ENCODE measurements around the gene PDZD2. TPM values are rescaled to one million over a fixed set of nuclear protein-coding genes. Genes with fewer than 3 reads are reported as not detected.

Gene PDZD2
- total RNA-seq, 2 experiments from 2014 or later: 1.3 to 1.8 TPM

- Histone ChIP-seq H3K27ac (ENCODE audit: low read depth in 1 of 2, low read length in 2 of 2) (no peak overlapping the region), H3K27me3 (ENCODE audit: control insufficient read depth in 1 of 2, insufficient read depth in 2 of 2, low read length in 2 of 2) (peaks cover 0 to 5% of the 10 kb centered on the region in 2 experiments), H3K4me1 (ENCODE audit: insufficient read depth, low read length) (no peaks in the 10 kb centered on the region), H3K9me3 (ENCODE audit: control insufficient read depth in 1 of 2, insufficient read depth in 1 of 2, low read length in 2 of 2) (no peaks in the 10 kb centered on the region), H3K4me3 (ENCODE audit: low read length) (no peak overlapping the region), H3K36me3 (ENCODE audit: insufficient read depth, low read length) (no peaks in the 10 kb centered on the region)
- Mint-ChIP-seq H3K36me3 (ENCODE audit: low read depth) (no peaks in the 10 kb centered on the region), H3K4me1 (ENCODE audit: low read depth) (no peaks in the 10 kb centered on the region), H3K27me3 (peaks cover 24% of the 10 kb centered on the region), H3K9me3 (no peaks in the 10 kb centered on the region), H3K27ac (no peak overlapping the region), H3K4me3 (no peak overlapping the region)
- intact Hi-C loops (cut with DNase I, micrococcal nuclease): no loop called here
- no peak for TF ChIP-seq CTCF (IDR thresholded peaks at IDR 0.05)
- DNase-seq: no peak
- no peak for ATAC-seq (ENCODE audit: poor library complexity)
- POLR2A ChIA-PET: no interaction called here
- CTCF ChIA-PET: no interaction called here
Measured at GRCh38 chr5:31655491-31655890, 16.6 kb downstream of the PDZD2 start.

- H3K27me3 ChIP-seq (ENCODE audit: control insufficient read depth in 1 of 2, insufficient read depth in 2 of 2, low read length in 2 of 2): peaks cover 0 to 5% of the 10 kb centered on the region in 2 experiments
- DNase-seq: no peak
- ChIA-PET CTCF (no interaction called here), POLR2A (no interaction called here)
- Mint-ChIP-seq H3K9me3 (no peaks in the 10 kb centered on the region), H3K36me3 (ENCODE audit: low read depth) (no peaks in the 10 kb centered on the region), H3K4me3 (no peak overlapping the region), H3K27me3 (peaks cover 24% of the 10 kb centered on the region), H3K27ac (no peak overlapping the region), H3K4me1 (ENCODE audit: low read depth) (no peaks in the 10 kb centered on the region)
- H3K4me1 ChIP-seq (ENCODE audit: insufficient read depth, low read length): no peaks in the 10 kb centered on the region
- H3K27ac ChIP-seq (ENCODE audit: low read depth in 1 of 2, low read length in 2 of 2): no peak overlapping the region
- no peak for TF ChIP-seq CTCF (IDR thresholded peaks at IDR 0.05)
- H3K9me3 ChIP-seq (ENCODE audit: control insufficient read depth in 1 of 2, insufficient read depth in 1 of 2, low read length in 2 of 2): no peaks in the 10 kb centered on the region
- intact Hi-C loops (cut with DNase I, micrococcal nuclease): no loop called here
- H3K36me3 ChIP-seq (ENCODE audit: insufficient read depth, low read length): no peaks in the 10 kb centered on the region
- H3K4me3 ChIP-seq (ENCODE audit: low read length): no peak overlapping the region
- no peak for ATAC-seq (ENCODE audit: poor library complexity)
Measured at GRCh38 chr5:31656806-31657205, 17.9 kb downstream of the PDZD2 start.

GRCh38 chr5:31657315-31657979 lies 18.5 kb downstream of the PDZD2 start:
- DNase-seq: no peak
- CTCF ChIA-PET: no interaction called here
- peaks cover 0 to 5% of the 10 kb centered on the region in 2 experiments for H3K27me3 ChIP-seq (ENCODE audit: control insufficient read depth in 1 of 2, insufficient read depth in 2 of 2, low read length in 2 of 2)

More at GRCh38 chr5:31657315-31657979, 18.5 kb downstream of the PDZD2 start:
- no peak for ATAC-seq (ENCODE audit: poor library complexity)
- no peaks in the 10 kb centered on the region for H3K4me1 Mint-ChIP-seq (ENCODE audit: low read depth)
- H3K36me3 ChIP-seq (ENCODE audit: insufficient read depth, low read length): no peaks in the 10 kb centered on the region
- no peaks in the 10 kb centered on the region for H3K9me3 Mint-ChIP-seq
- TF ChIP-seq CTCF (IDR thresholded peaks at IDR 0.05): no peak
- no peak overlapping the region for H3K27ac Mint-ChIP-seq
- intact Hi-C loops (cut with DNase I, micrococcal nuclease): no loop called here
- H3K9me3 ChIP-seq (ENCODE audit: control insufficient read depth in 1 of 2, insufficient read depth in 1 of 2, low read length in 2 of 2): no peaks in the 10 kb centered on the region
- H3K27ac ChIP-seq (ENCODE audit: low read depth in 1 of 2, low read length in 2 of 2): no peak overlapping the region
- no peaks in the 10 kb centered on the region for H3K4me1 ChIP-seq (ENCODE audit: insufficient read depth, low read length)
- H3K4me3 ChIP-seq (ENCODE audit: low read length): no peak overlapping the region
- H3K4me3 Mint-ChIP-seq: no peak overlapping the region
- POLR2A ChIA-PET: no interaction called here
- H3K27me3 Mint-ChIP-seq: peaks cover 24% of the 10 kb centered on the region
- H3K36me3 Mint-ChIP-seq (ENCODE audit: low read depth): no peaks in the 10 kb centered on the region
